ENCODE data around the gene RAPGEF6.

The RAPGEF6 gene

GRCh38 chr5:131542723-131543122 lies 92.3 kb downstream of the RAPGEF6 start:
- in situ Hi-C loops (cut with HindIII; ENCODE audit: low pct_unique_long_range_greater_than_20kb, low sequenced_read_pairs): no loop called here
- TF ChIP-seq JUND (IDR thresholded peaks at IDR 0.05; ENCODE audit: low read depth): no peak
- no peak for DNase-seq (ENCODE audit: low read depth in 1 of 2, low spot score in 1 of 2)

- in situ Hi-C loops (cut with HindIII; ENCODE audit: low pct_unique_long_range_greater_than_20kb, low sequenced_read_pairs): no loop called here
- TF ChIP-seq JUND (IDR thresholded peaks at IDR 0.05; ENCODE audit: low read depth): no peak
- no peak for DNase-seq (ENCODE audit: low read depth in 1 of 2, low spot score in 1 of 2)
Measured at GRCh38 chr5:131541762-131542161, 93.3 kb downstream of the RAPGEF6 start.

- in situ Hi-C loops (cut with HindIII; ENCODE audit: low pct_unique_long_range_greater_than_20kb, low sequenced_read_pairs): no loop called here
- TF ChIP-seq JUND (IDR thresholded peaks at IDR 0.05; ENCODE audit: low read depth): no peak
- DNase-seq (ENCODE audit: low read depth in 1 of 2, low spot score in 1 of 2): no peak
Measured at GRCh38 chr5:131541071-131541470, 94.0 kb downstream of the RAPGEF6 start.

- in situ Hi-C loops (cut with HindIII; ENCODE audit: low pct_unique_long_range_greater_than_20kb, low sequenced_read_pairs): no loop called here
- no peak for TF ChIP-seq JUND (IDR thresholded peaks at IDR 0.05; ENCODE audit: low read depth)
- DNase-seq (ENCODE audit: low read depth in 1 of 2, low spot score in 1 of 2): no peak
Measured at GRCh38 chr5:131539251-131539650, 95.8 kb downstream of the RAPGEF6 start.

- peak in 1 of 2 experiments; percentile 12 for DNase-seq (ENCODE audit: low read depth in 1 of 2, low spot score in 1 of 2)
- TF ChIP-seq JUND (IDR thresholded peaks at IDR 0.05; ENCODE audit: low read depth): no peak
- in situ Hi-C loops (cut with HindIII; ENCODE audit: low pct_unique_long_range_greater_than_20kb, low sequenced_read_pairs): no loop called here
Measured at GRCh38 chr5:131538177-131538593, 96.8 kb downstream of the RAPGEF6 start.

GRCh38 chr5:131536850-131537448 lies 98.1 kb downstream of the RAPGEF6 start:
- in situ Hi-C loops (cut with HindIII; ENCODE audit: low pct_unique_long_range_greater_than_20kb, low sequenced_read_pairs): no loop called here
- TF ChIP-seq JUND (IDR thresholded peaks at IDR 0.05; ENCODE audit: low read depth): no peak
- no peak for DNase-seq (ENCODE audit: low read depth in 1 of 2, low spot score in 1 of 2)

- no peak for DNase-seq (ENCODE audit: low read depth in 1 of 2, low spot score in 1 of 2)
- TF ChIP-seq JUND (IDR thresholded peaks at IDR 0.05; ENCODE audit: low read depth): no peak
- in situ Hi-C loops (cut with HindIII; ENCODE audit: low pct_unique_long_range_greater_than_20kb, low sequenced_read_pairs): no loop called here
Measured at GRCh38 chr5:131536211-131536826, 98.7 kb downstream of the RAPGEF6 start.

GRCh38 chr5:131534974-131535373 lies 100.1 kb downstream of the RAPGEF6 start:
- no peak for DNase-seq (ENCODE audit: low read depth in 1 of 2, low spot score in 1 of 2)
- in situ Hi-C loops (cut with HindIII; ENCODE audit: low pct_unique_long_range_greater_than_20kb, low sequenced_read_pairs): no loop called here
- no peak for TF ChIP-seq JUND (IDR thresholded peaks at IDR 0.05; ENCODE audit: low read depth)

- peak in 1 of 2 experiments; percentile 12 for DNase-seq (ENCODE audit: low read depth in 1 of 2, low spot score in 1 of 2)
- in situ Hi-C loops (cut with HindIII; ENCODE audit: low pct_unique_long_range_greater_than_20kb, low sequenced_read_pairs): no loop called here
Measured at GRCh38 chr5:131533836-131534235, 101.2 kb downstream of the RAPGEF6 start.

GRCh38 chr5:131532031-131532640 lies 102.9 kb downstream of the RAPGEF6 start:
- in situ Hi-C loops (cut with HindIII; ENCODE audit: low pct_unique_long_range_greater_than_20kb, low sequenced_read_pairs): no loop called here
- no peak for TF ChIP-seq JUND (IDR thresholded peaks at IDR 0.05; ENCODE audit: low read depth)
- no peak for DNase-seq (ENCODE audit: low read depth in 1 of 2, low spot score in 1 of 2)

More at GRCh38 chr5:131533836-131534235, 101.2 kb downstream of the RAPGEF6 start:
- no peak for TF ChIP-seq JUND (IDR thresholded peaks at IDR 0.05; ENCODE audit: low read depth)

- TF ChIP-seq JUND (IDR thresholded peaks at IDR 0.05; ENCODE audit: low read depth): no peak
- in situ Hi-C loops (cut with HindIII; ENCODE audit: low pct_unique_long_range_greater_than_20kb, low sequenced_read_pairs): no loop called here
- DNase-seq (ENCODE audit: low read depth in 1 of 2, low spot score in 1 of 2): no peak
Measured at GRCh38 chr5:131530706-131531331, 104.2 kb downstream of the RAPGEF6 start.

GRCh38 chr5:131528682-131529081 lies 106.3 kb downstream of the RAPGEF6 start:
- in situ Hi-C loops (cut with HindIII; ENCODE audit: low pct_unique_long_range_greater_than_20kb, low sequenced_read_pairs): no loop called here
- no peak for TF ChIP-seq JUND (IDR thresholded peaks at IDR 0.05; ENCODE audit: low read depth)
- no peak for DNase-seq (ENCODE audit: low read depth in 1 of 2, low spot score in 1 of 2)

- no peak for DNase-seq (ENCODE audit: low read depth in 1 of 2, low spot score in 1 of 2)
- TF ChIP-seq JUND (IDR thresholded peaks at IDR 0.05; ENCODE audit: low read depth): no peak
- in situ Hi-C loops (cut with HindIII; ENCODE audit: low pct_unique_long_range_greater_than_20kb, low sequenced_read_pairs): no loop called here
Measured at GRCh38 chr5:131525805-131526204, 109.2 kb downstream of the RAPGEF6 start.

Measured in T47D (cell line).